ENCODE results near the gene PGAP2.
A peak's percentile ranks its signal among the peaks of the same experiment; 100 is the strongest.
"Not testable (repeated sequence)": the region's sequence is repeated elsewhere in the genome, so short reads cannot be mapped to it uniquely, and the experiment has no call there.

The PGAP2 gene

DNA sequence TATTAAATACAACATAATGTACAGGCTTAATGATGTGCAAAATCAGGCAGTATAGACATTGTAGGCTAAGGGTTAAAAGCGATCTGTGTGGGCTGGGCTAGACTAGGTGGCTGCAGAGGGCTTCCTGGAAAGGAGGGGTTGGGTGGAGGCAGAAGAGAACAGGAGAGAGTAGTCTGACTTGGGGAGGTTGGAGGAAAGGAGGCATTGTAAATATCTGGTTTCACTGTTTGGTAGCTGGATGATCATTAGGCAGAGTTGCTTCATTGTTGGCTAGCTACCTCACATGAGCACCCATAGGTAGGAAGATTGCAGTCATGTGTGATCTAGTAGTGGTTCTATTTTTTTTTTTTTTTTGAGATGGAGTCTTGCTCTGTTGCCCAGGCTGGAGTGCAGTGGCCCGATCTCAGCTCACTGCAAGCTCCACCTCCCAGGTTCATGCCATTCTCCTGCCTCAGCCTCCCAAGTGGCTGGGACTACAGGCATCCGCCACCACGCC, 52.6 kb downstream of the PGAP2 start:
- Mint-ChIP-seq H3K36me3 (ENCODE audit: low read depth) (peaks cover 13% of the 10 kb centered on the region), H3K4me1 (ENCODE audit: low read depth) (peaks cover 70% of the 10 kb centered on the region), H3K27ac (peak overlapping the region; percentile 35), H3K4me3 (peak overlapping the region; percentile 11)
- H3K9me3 Mint-ChIP-seq; H3K27me3 Mint-ChIP-seq; intact Hi-C loops (cut with micrococcal nuclease): not testable (repeated sequence)

DNA sequence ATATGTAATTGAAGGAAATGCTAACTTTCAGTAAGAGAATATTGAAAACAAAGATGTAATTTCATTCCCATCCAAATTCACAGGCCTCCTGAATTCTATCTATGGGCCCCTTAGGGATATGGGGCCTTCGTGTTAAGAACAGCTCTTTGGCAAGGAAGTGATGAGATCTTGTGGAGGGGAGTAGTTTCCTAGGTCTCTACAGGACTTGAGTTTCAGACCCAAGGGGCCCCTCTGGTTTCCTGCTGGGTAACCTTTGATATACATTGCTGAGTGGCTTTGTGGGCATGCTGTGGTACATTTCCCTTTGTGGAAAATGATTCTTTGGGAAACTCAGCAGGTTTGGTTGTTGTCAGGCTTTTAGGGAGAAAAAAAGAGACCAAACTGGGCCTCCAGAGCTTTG, 53.3 kb downstream of the PGAP2 start:
- Mint-ChIP-seq H3K9me3 (no peaks in the 10 kb centered on the region), H3K4me3 (no peak overlapping the region), H3K27ac (no peak overlapping the region), H3K4me1 (ENCODE audit: low read depth) (peaks cover 69% of the 10 kb centered on the region), H3K27me3 (no peaks in the 10 kb centered on the region), H3K36me3 (ENCODE audit: low read depth) (peaks cover 8% of the 10 kb centered on the region)
- intact Hi-C loops (cut with micrococcal nuclease), result no loop called here

DNA sequence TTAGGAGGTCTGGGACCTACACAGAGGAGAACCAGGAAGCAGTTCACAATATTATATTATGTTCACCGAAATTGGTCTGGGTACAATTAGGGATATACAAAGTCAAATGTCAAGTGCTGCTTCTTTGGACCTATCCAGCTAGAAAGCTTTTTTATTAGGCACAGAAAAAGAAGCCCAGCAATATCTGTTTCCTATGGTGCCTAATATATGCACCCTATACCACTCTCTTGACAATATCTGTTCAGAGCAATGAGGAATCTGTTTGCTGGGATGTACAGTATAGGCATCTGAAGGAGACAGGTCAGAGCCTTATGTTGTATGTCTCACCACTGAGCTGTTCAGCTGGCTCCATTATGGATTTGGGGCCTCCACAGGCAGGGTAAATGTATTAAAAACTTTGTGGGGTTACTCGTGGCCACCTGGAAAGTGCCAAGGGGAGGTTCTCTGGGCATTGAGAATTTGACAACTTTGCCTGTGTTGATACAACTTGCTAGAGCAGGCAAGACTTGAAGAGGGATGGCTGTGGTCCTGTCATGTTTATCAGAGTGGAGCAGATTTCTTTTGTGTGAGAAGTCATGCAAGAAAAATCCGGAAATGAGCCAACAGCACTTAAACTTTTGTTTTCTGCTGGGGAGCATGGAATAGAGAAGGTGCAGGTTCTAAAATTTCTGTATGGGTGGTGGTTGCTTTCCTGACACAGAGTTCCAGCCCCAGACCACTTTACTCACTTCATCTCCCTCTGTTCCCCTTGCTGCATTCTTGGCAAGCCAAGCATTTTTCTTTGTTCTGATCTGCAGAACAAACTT, 57.2 kb downstream of the PGAP2 start:
- Mint-ChIP-seq H3K4me3 (peak overlapping the region; percentile 2), H3K27ac (peak overlapping the region; percentile 45), H3K9me3 (no peaks in the 10 kb centered on the region), H3K27me3 (no peaks in the 10 kb centered on the region), H3K36me3 (ENCODE audit: low read depth) (peaks cover 8% of the 10 kb centered on the region), H3K4me1 (ENCODE audit: low read depth) (peaks cover 57% of the 10 kb centered on the region)
- intact Hi-C loops (cut with micrococcal nuclease), result no loop called here

DNA sequence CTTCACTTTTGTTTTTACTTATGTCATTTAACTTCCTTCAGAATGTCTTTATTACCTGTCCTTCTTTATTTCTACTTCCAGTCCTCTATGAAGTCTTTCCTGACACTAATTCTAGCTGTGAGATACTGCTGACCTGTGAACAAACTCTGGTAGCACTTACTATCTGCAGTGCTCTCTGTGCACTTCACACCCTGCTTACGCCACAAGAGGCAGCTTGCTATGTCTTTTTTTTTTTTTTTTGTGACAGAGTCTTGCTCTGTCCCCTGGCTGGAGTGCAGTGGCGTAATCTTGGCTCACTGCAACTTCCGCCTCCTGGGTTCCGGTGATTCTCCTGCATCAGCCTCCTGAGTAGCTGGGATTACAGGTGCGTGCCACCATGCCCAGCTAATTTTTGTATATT, 57.8 kb downstream of the PGAP2 start:
- peak overlapping the region; percentile 45 for H3K27ac Mint-ChIP-seq
- peaks cover 2% of the 10 kb centered on the region for H3K36me3 Mint-ChIP-seq (ENCODE audit: low read depth)
- H3K9me3 Mint-ChIP-seq, result no peaks in the 10 kb centered on the region
- intact Hi-C loops (cut with micrococcal nuclease), result no loop called here
- H3K4me3 Mint-ChIP-seq, result peak overlapping the region; percentile 2
- H3K4me1 Mint-ChIP-seq (ENCODE audit: low read depth), result peaks cover 55% of the 10 kb centered on the region
- no peaks in the 10 kb centered on the region for H3K27me3 Mint-ChIP-seq

DNA sequence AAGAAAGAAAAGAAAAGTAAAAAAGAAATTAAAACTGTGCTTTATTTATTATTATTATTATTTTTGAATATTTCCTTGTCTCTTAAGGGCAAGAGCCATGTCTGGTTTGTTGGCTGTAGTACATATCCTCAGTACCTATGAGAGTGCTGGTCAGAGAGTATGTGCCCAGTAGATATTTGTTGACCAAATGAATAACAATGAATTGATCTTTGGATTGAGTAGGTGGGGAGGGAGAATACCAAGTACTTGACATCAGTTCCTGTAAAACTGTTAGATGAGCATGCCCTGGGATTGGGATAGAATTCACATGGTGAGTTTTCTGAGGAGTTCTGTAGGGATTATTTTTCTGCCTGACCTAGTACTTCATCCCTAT, 58.5 kb downstream of the PGAP2 start:
- H3K4me3 Mint-ChIP-seq, result no peak overlapping the region
- peak overlapping the region; percentile 45 for H3K27ac Mint-ChIP-seq
- no peaks in the 10 kb centered on the region for H3K9me3 Mint-ChIP-seq
- no peaks in the 10 kb centered on the region for H3K27me3 Mint-ChIP-seq
- H3K36me3 Mint-ChIP-seq (ENCODE audit: low read depth), result no peaks in the 10 kb centered on the region
- peaks cover 56% of the 10 kb centered on the region for H3K4me1 Mint-ChIP-seq (ENCODE audit: low read depth)
- intact Hi-C loops (cut with micrococcal nuclease), result no loop called here

DNA sequence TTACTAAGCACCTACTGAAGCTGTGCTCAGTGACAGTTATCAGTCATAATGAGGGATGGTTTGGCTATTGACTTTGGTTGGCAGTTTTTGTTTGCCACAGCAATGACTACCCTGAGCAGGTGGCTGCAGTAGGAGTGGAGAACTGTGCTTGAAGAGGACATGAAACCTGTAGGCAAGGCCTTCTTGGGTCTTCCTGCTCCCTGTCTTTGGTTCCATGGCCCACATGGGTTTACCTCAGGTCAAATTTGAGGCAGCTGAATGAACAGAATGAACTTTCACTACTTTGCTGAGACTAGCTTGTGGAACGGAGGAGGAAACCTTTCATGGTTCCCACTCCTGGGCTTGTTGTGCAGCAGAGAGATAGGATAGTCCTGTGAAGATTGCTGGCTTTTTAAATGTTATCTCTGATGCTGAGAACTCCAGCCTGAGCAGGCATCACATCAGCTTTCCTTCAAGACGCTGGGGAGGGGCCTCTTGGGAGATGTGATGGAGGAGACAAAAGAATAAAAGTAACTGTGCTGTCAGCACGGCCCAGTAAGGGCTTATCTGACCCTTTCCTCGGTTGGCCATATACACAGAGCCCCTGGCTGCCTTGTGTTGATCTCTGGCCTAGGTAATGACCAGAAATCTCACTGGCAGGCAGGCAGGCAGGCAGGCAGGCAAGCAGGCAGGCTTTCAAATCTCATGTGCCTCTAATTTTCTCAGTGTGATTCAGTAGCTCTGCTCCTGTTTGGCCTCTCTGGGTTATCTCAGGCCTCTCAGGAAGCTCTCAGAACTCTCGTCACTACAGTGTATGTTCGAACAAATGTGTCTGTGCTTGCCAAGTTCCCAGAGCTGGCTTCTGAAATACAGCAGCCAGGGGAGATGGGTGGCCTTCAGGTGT, 59.1 kb downstream of the PGAP2 start:
- peaks cover 57% of the 10 kb centered on the region for H3K4me1 Mint-ChIP-seq (ENCODE audit: low read depth)
- no peak overlapping the region for H3K4me3 Mint-ChIP-seq
- no peaks in the 10 kb centered on the region for H3K9me3 Mint-ChIP-seq
- H3K27ac Mint-ChIP-seq, result no peak overlapping the region
- no peaks in the 10 kb centered on the region for H3K27me3 Mint-ChIP-seq
- peaks cover 4% of the 10 kb centered on the region for H3K36me3 Mint-ChIP-seq (ENCODE audit: low read depth)
- intact Hi-C loops (cut with micrococcal nuclease), result no loop called here

DNA sequence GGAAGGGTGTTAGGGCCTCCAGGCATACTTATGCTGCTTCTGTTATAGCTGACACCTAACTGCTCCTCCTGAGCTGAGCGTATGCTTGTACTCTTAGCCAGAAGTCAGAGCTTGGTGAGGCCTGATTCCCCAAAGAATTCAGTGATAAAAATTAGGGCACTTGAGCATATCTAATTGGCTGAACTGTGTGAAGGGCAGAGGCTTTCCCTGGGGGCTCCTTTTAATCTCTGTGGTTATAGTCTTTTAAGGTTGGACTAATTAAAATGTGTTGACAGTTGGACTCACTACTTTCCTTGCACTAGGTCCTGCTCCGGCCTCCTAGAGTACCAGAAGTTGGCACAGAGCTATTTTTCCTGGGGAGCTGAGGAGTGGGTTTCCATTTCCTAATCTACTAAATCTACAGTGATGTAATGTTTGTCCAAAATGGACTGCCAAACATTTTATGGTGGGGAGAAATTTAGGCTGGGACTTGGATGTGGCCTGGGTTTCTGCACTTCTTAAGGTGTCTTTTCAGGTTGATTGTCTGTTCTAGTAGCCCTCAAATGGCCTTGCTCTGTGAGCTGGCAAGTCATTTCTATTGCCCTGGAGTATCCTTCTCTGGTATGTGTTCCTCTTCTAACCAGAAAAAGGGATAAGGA, 65.5 kb downstream of the PGAP2 start:
- no peaks in the 10 kb centered on the region for H3K9me3 Mint-ChIP-seq
- H3K27me3 Mint-ChIP-seq, result no peaks in the 10 kb centered on the region
- H3K36me3 Mint-ChIP-seq (ENCODE audit: low read depth), result peaks cover 10% of the 10 kb centered on the region
- no peak overlapping the region for H3K4me3 Mint-ChIP-seq
- intact Hi-C loops (cut with micrococcal nuclease), result no loop called here
- no peak overlapping the region for H3K27ac Mint-ChIP-seq
- H3K4me1 Mint-ChIP-seq (ENCODE audit: low read depth), result peaks cover 58% of the 10 kb centered on the region

All from dendritic cell treated with granulocyte-macrophage colony-stimulating factor and Interleukin-4, amounts not matched to agents 40 ng/mL and 50 ng/mL, for 4 days (primary cell).